ENCODE results near the gene IRF2BP1. TPM values are rescaled to one million over a fixed set of nuclear protein-coding genes. Genes with fewer than 3 reads are reported as not detected.

The IRF2BP1 gene
- total and polyA plus RNA-seq, 2 of the 13 experiments (the other 11 are each of a cell fraction or from before 2014, with no cell fraction given): 4.3 to 14.3 TPM

DNA sequence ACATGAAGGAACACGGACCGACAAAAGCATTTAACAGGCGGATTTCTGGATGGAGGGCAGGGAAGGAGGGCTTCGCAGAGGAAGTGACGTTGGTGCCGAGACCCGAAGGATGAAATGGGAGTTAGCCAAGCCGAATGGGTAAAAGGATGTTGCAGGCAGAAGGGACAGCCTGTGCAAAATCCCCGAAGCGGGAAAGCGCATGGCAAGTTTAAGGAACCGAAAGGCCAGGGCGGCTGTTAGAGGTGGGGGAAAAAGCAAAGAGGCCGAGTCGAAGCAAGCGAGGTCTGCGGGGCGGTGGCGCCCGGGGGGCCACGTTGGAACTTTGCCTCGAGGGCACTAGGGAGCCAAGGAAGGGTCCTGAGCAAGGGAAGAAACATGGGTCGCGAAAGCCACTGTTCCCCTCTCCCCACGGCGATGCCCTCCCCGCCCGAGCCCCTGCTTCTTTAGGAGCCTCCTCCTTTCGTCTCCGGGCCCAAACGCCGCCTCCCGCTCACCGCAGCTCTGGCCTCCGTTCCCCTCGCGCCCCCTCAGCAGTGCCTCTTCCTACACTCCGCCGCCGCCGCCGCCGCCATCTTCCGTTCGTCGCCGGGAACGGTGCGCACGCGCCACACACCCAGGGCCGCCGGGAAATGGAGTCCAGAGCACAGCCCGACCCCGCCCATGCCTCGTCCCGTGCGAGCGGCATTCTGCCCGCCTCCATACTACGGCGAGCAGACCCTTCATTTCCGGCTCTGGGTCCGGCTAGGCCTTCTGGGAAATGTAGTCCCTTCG lies 23.2 kb downstream of the IRF2BP1 start, which contains the start of gene SYMPK (continued):
- TF ChIP-seq, protein P1, sequence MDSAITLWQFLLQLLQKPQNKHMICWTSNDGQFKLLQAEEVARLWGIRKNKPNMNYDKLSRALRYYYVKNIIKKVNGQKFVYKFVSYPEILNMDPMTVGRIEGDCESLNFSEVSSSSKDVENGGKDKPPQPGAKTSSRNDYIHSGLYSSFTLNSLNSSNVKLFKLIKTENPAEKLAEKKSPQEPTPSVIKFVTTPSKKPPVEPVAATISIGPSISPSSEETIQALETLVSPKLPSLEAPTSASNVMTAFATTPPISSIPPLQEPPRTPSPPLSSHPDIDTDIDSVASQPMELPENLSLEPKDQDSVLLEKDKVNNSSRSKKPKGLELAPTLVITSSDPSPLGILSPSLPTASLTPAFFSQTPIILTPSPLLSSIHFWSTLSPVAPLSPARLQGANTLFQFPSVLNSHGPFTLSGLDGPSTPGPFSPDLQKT (CRISPR knock-in tag; IDR thresholded peaks at IDR 0.05; ENCODE audit: borderline replicate concordance): no peak
- peak; percentile 91 for TF ChIP-seq GABPA (IDR thresholded peaks at IDR 0.05; ENCODE audit: low read depth, low read length)
- peak; percentile 97 for TF ChIP-seq GABPA (CRISPR knock-in tag; IDR thresholded peaks at IDR 0.05; ENCODE audit: low read depth)
- TF ChIP-seq, protein P2, sequence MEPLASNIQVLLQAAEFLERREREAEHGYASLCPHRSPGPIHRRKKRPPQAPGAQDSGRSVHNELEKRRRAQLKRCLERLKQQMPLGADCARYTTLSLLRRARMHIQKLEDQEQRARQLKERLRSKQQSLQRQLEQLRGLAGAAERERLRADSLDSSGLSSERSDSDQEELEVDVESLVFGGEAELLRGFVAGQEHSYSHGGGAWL (CRISPR knock-in tag; IDR thresholded peaks at IDR 0.05): peak; percentile 38; the same call in 1 of the 2 replicates
- 0 out of 2 replicates have a peak, but pooled peaks have one; percentile 10 for TF ChIP-seq RXRA (CRISPR knock-in tag; IDR thresholded peaks at IDR 0.05)
- 0 out of 2 replicates have a peak, but pooled peaks have one; percentile 85 for TF ChIP-seq ZNF83 (CRISPR knock-in tag; IDR thresholded peaks at IDR 0.05; ENCODE audit: borderline replicate concordance)
- TF ChIP-seq USF2 (IDR thresholded peaks at IDR 0.05; ENCODE audit: low read depth, low read length): no peak
- no peak; the same call in 1 of the 2 replicates for TF ChIP-seq USF2 (CRISPR knock-in tag; IDR thresholded peaks at IDR 0.05; ENCODE audit: borderline replicate concordance)
- no peak for TF ChIP-seq SP1 (IDR thresholded peaks at IDR 0.05)
- TF ChIP-seq SP1 (CRISPR knock-in tag; IDR thresholded peaks at IDR 0.05): peak; percentile 87
- TF ChIP-seq ATF7 (IDR thresholded peaks at IDR 0.05): no peak
- no peak for TF ChIP-seq ATF7 (CRISPR knock-in tag; IDR thresholded peaks at IDR 0.05)
- TF ChIP-seq ZNF235 (CRISPR knock-in tag; IDR thresholded peaks at IDR 0.05; ENCODE audit: borderline replicate concordance): no peak
- TF ChIP-seq ZBTB42 (CRISPR knock-in tag; IDR thresholded peaks at IDR 0.05): 0 out of 2 replicates have a peak, but pooled peaks have one; percentile 50
- no peak for TF ChIP-seq ZFP36 (IDR thresholded peaks at IDR 0.05; ENCODE audit: borderline replicate concordance, low read depth, low read length, partially characterized antibody)
- TF ChIP-seq ZNF710 (CRISPR knock-in tag; IDR thresholded peaks at IDR 0.05; ENCODE audit: borderline replicate concordance): no peak; the same call in 1 of the 2 replicates
- TF ChIP-seq KDM2A (CRISPR knock-in tag; IDR thresholded peaks at IDR 0.05; ENCODE audit: borderline replicate concordance, low read depth): peak; percentile 57; the same call in 1 of the 2 replicates
- TF ChIP-seq ZNF652 (CRISPR knock-in tag; IDR thresholded peaks at IDR 0.05; ENCODE audit: borderline replicate concordance, low read depth): peak; percentile 88; the same call in 1 of the 2 replicates
- TF ChIP-seq MTF1 (CRISPR knock-in tag; IDR thresholded peaks at IDR 0.05): no peak
- no peak for TF ChIP-seq TRIM24 (CRISPR knock-in tag; IDR thresholded peaks at IDR 0.05)
- TF ChIP-seq PHF5A (CRISPR knock-in tag; IDR thresholded peaks at IDR 0.05; ENCODE audit: low read depth, unreplicated experiment): no peak
- TF ChIP-seq PHB2 (IDR thresholded peaks at IDR 0.05; ENCODE audit: partially characterized antibody): no peak
- peak; percentile 54 for TF ChIP-seq TBL1XR1 (IDR thresholded peaks at IDR 0.05; ENCODE audit: borderline replicate concordance, low read length, partially characterized antibody)
- no peak for TF ChIP-seq HNF4A (CRISPR knock-in tag; IDR thresholded peaks at IDR 0.05)

Measured in HepG2 (cell line).